Thyroid gland (tissue), 4 donors: ENCODE results near the gene PHKG1.

Experiments used
- CTCF ChIP-seq, 6 experiments: fragments of 200-600 bp in 3 of 6; fragments of 450-650 bp in 3 of 6; sonication (generic) in 3 of 6; IDR thresholded peaks; one replicate each; pipeline ENCODE4 v1.5.1; 2016 to 2019; ENCODE audit warnings: antibody characterized with exemption in 6 of 6, mild to moderate bottlenecking in 2 of 6, inconsistent platforms in 1 of 6, moderate library complexity in 1 of 6
- POLR2A ChIP-seq, 2 donors: fragments of 450-650 bp; IDR thresholded peaks; one replicate each; pipeline ENCODE4 v1.6.1; 2017; ENCODE audit warnings: antibody characterized with exemption in 2 of 2, mild to moderate bottlenecking in 2 of 2, moderate library complexity in 1 of 2

- TF ChIP-seq CTCF (IDR thresholded peaks at IDR 0.05) (no peak), POLR2A (IDR thresholded peaks at IDR 0.05) (no peak)
Measured at GRCh38 chr7:56086761-56087160, 6.0 kb downstream of the PHKG1 start.
